Neural crest cell (in vitro differentiated cells): ENCODE results near the gene CLCA1. TPM values are rescaled to one million over a fixed set of nuclear protein-coding genes. Genes with fewer than 3 reads are reported as not detected.
"Not testable (repeated sequence)": the region's sequence is repeated elsewhere in the genome, so short reads cannot be mapped to it uniquely, and the experiment has no call there.

Source experiments
- DNase-seq: peaks from one replicate; pipeline ENCODE4 v3.0.0; 2021; ENCODE audit warnings: low read depth, mixed read lengths, low spot score
- H3K27ac Mint-ChIP-seq: one replicate; pipeline ENCODE4 v1.8.0; 2021; ENCODE audit warnings: mild to moderate bottlenecking, mixed read lengths; ENCODE audit not compliant: unreplicated experiment
- H3K27me3 Mint-ChIP-seq: 2 replicates; pipeline ENCODE4 v1.8.0; 2021; ENCODE audit warnings: low read depth, mild to moderate bottlenecking, mixed read lengths
- H3K36me3 Mint-ChIP-seq: 2 replicates; pipeline ENCODE4 v1.8.0; 2021; ENCODE audit warnings: low read depth, mild to moderate bottlenecking, mixed read lengths
- H3K4me1 Mint-ChIP-seq: 2 replicates; pipeline ENCODE4 v1.8.0; 2021; ENCODE audit warnings: mixed read lengths
- H3K4me3 Mint-ChIP-seq: one replicate; pipeline ENCODE4 v1.8.0; 2021; ENCODE audit warnings: mild to moderate bottlenecking, mixed read lengths
- H3K9me3 Mint-ChIP-seq: 2 replicates; pipeline ENCODE4 v1.8.0; 2021; ENCODE audit warnings: mixed read lengths
- CTCF ChIP-seq: fragments of 200-600 bp; sonication (generic); conservative IDR thresholded peaks from 2 replicates; pipeline ENCODE4 v1.5.0; 2021; ENCODE audit warnings: antibody characterized with exemption, mild to moderate bottlenecking
- total RNA-seq: library from RNA; stranded (reverse); gene quantifications from 2 replicates; pipeline ENCODE4 v1.2.1, GENCODE V29; 2021

The CLCA1 gene
- total RNA-seq, 1 donor from 2014 or later, result not detected

GRCh38 chr1:86491171-86491950, 22.6 kb downstream of the CLCA1 start:
- no peaks in the 10 kb centered on the region for H3K27me3 Mint-ChIP-seq
- no peak for TF ChIP-seq CTCF
- H3K9me3 Mint-ChIP-seq, result no peaks in the 10 kb centered on the region
- H3K36me3 Mint-ChIP-seq, result no peaks in the 10 kb centered on the region
- no peak overlapping the region for H3K27ac Mint-ChIP-seq
- H3K4me1 Mint-ChIP-seq, result peaks cover 5% of the 10 kb centered on the region
- DNase-seq, result no peak
- H3K4me3 Mint-ChIP-seq, result no peak overlapping the region

GRCh38 chr1:86498281-86498680, 29.6 kb downstream of the CLCA1 start:
- H3K27ac Mint-ChIP-seq, result no peak overlapping the region
- no peaks in the 10 kb centered on the region for H3K9me3 Mint-ChIP-seq

GRCh38 chr1:86499987-86500593, 31.4 kb downstream of the CLCA1 start:
- H3K36me3 Mint-ChIP-seq, result no peaks in the 10 kb centered on the region
- no peak overlapping the region for H3K27ac Mint-ChIP-seq
- H3K4me1 Mint-ChIP-seq, result peaks cover 16% of the 10 kb centered on the region
- no peaks in the 10 kb centered on the region for H3K9me3 Mint-ChIP-seq
- DNase-seq, result no peak
- peak; percentile 98 for TF ChIP-seq CTCF
- no peak overlapping the region for H3K4me3 Mint-ChIP-seq
- H3K27me3 Mint-ChIP-seq, result peaks cover 35% of the 10 kb centered on the region

More at GRCh38 chr1:86498281-86498680, 29.6 kb downstream of the CLCA1 start:
- Mint-ChIP-seq H3K36me3 (no peaks in the 10 kb centered on the region), H3K4me1 (peaks cover 10% of the 10 kb centered on the region), H3K27me3 (peaks cover 22% of the 10 kb centered on the region), H3K4me3 (no peak overlapping the region)
- DNase-seq, result no peak
- no peak for TF ChIP-seq CTCF

DNA sequence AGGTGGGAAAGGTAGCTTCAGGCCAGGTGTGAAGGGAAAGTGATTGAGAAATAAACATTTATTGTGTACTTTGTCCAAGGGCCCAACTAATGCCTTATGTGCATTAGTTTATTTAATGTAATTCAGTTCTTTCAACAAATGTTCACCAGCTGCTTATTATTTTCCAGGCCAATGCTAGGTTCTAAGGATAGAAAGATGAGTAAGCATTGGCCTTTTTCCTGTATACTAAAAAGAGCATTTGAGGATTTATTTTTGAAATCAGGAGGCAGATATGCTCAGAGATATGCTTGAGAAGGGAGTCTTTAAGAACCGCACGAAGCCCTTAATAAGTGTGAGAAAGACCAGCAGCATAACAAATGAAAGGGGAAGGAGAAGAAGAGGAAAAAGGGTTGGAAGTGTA, 32.0 kb downstream of the CLCA1 start:
- H3K27me3 Mint-ChIP-seq, result peaks cover 42% of the 10 kb centered on the region
- H3K4me1 Mint-ChIP-seq, result peaks cover 16% of the 10 kb centered on the region
- no peaks in the 10 kb centered on the region for H3K36me3 Mint-ChIP-seq
- no peak for DNase-seq
- H3K4me3 Mint-ChIP-seq, result no peak overlapping the region
- H3K9me3 Mint-ChIP-seq, result no peaks in the 10 kb centered on the region
- no peak for TF ChIP-seq CTCF
- no peak overlapping the region for H3K27ac Mint-ChIP-seq

GRCh38 chr1:86502125-86502646, 33.5 kb downstream of the CLCA1 start:
- not testable (repeated sequence) for H3K27ac Mint-ChIP-seq, H3K36me3 Mint-ChIP-seq, H3K9me3 Mint-ChIP-seq, DNase-seq
- peaks cover 16% of the 10 kb centered on the region for H3K4me1 Mint-ChIP-seq
- H3K4me3 Mint-ChIP-seq, result peak overlapping the region; percentile 61
- TF ChIP-seq CTCF, result peak; percentile 54
- peaks cover 42% of the 10 kb centered on the region for H3K27me3 Mint-ChIP-seq
